Duodenal mucosa (tissue), 2 donors: Measurements from ENCODE around the gene CAMK4.

Experiments
- H3K27ac ChIP-seq: one replicate; pipeline ENCODE4 v1.7.0; 2013; ENCODE audit warnings: low read depth, low read length
- H3K27me3 ChIP-seq, 2 donors: one replicate each; pipeline ENCODE4 v1.7.0; 2013; ENCODE audit warnings: low read length in 2 of 2, control low read depth in 1 of 2; ENCODE audit not compliant: insufficient read depth in 2 of 2, control insufficient read depth in 1 of 2
- H3K36me3 ChIP-seq, 2 donors: one replicate each; pipeline ENCODE4 v1.7.0; 2013; ENCODE audit warnings: low read length in 2 of 2, control low read depth in 1 of 2; ENCODE audit not compliant: insufficient read depth in 2 of 2, control insufficient read depth in 1 of 2
- H3K4me1 ChIP-seq, 2 donors: one replicate each; pipeline ENCODE4 v1.7.0; 2013; ENCODE audit warnings: low read length in 2 of 2, control low read depth in 1 of 2; ENCODE audit not compliant: insufficient read depth in 2 of 2, control insufficient read depth in 1 of 2
- H3K4me3 ChIP-seq, 2 donors: one replicate each; pipeline ENCODE4 v1.7.0; 2013; ENCODE audit warnings: low read length in 2 of 2, low read depth in 1 of 2
- H3K9ac ChIP-seq, 2 donors: one replicate each; pipeline ENCODE4 v1.7.0; 2013; ENCODE audit warnings: low read length in 2 of 2, low read depth in 1 of 2
- H3K9me3 ChIP-seq, 2 donors: one replicate each; pipeline ENCODE4 v1.7.0; 2013; ENCODE audit warnings: low read length in 2 of 2, control low read depth in 1 of 2; ENCODE audit not compliant: control insufficient read depth in 1 of 2

The CAMK4 gene

GRCh38 chr5:111366388-111366787, 142.2 kb downstream of the CAMK4 start:
- H3K36me3 ChIP-seq, result no peaks in the 10 kb centered on the region
- no peaks in the 10 kb centered on the region for H3K9me3 ChIP-seq
- no peak overlapping the region for H3K9ac ChIP-seq
- H3K27ac ChIP-seq, result no peak overlapping the region
- H3K4me1 ChIP-seq, result no peaks in the 10 kb centered on the region
- H3K27me3 ChIP-seq, result no peaks in the 10 kb centered on the region
- H3K4me3 ChIP-seq, result no peak overlapping the region

GRCh38 chr5:111367115-111367514, 142.9 kb downstream of the CAMK4 start:
- Histone ChIP-seq H3K9ac (no peak overlapping the region), H3K9me3 (no peaks in the 10 kb centered on the region)

GRCh38 chr5:111372799-111373198, 148.6 kb downstream of the CAMK4 start:
- no peak overlapping the region for H3K27ac ChIP-seq
- H3K9ac ChIP-seq, result no peak overlapping the region
- H3K4me1 ChIP-seq, result no peaks in the 10 kb centered on the region
- no peaks in the 10 kb centered on the region for H3K27me3 ChIP-seq
- H3K4me3 ChIP-seq, result no peak overlapping the region
- H3K36me3 ChIP-seq, result no peaks in the 10 kb centered on the region
- no peaks in the 10 kb centered on the region for H3K9me3 ChIP-seq

More at GRCh38 chr5:111367115-111367514, 142.9 kb downstream of the CAMK4 start:
- Histone ChIP-seq H3K27ac (no peak overlapping the region), H3K4me3 (no peak overlapping the region), H3K27me3 (no peaks in the 10 kb centered on the region), H3K36me3 (no peaks in the 10 kb centered on the region), H3K4me1 (no peaks in the 10 kb centered on the region)

- H3K9me3 ChIP-seq, result no peaks in the 10 kb centered on the region
- no peak overlapping the region for H3K27ac ChIP-seq
- H3K36me3 ChIP-seq, result no peaks in the 10 kb centered on the region
- H3K9ac ChIP-seq, result no peak overlapping the region
- H3K4me3 ChIP-seq, result no peak overlapping the region
- no peaks in the 10 kb centered on the region for H3K27me3 ChIP-seq
- no peaks in the 10 kb centered on the region for H3K4me1 ChIP-seq
Measured at GRCh38 chr5:111374380-111374779, 150.2 kb downstream of the CAMK4 start.

- H3K9me3 ChIP-seq, result no peaks in the 10 kb centered on the region
- H3K4me3 ChIP-seq, result no peak overlapping the region
- H3K27ac ChIP-seq, result no peak overlapping the region
- H3K27me3 ChIP-seq, result no peaks in the 10 kb centered on the region
- no peaks in the 10 kb centered on the region for H3K36me3 ChIP-seq
- H3K4me1 ChIP-seq, result no peaks in the 10 kb centered on the region
- no peak overlapping the region for H3K9ac ChIP-seq
Measured at GRCh38 chr5:111375645-111376044, 151.5 kb downstream of the CAMK4 start.

DNA sequence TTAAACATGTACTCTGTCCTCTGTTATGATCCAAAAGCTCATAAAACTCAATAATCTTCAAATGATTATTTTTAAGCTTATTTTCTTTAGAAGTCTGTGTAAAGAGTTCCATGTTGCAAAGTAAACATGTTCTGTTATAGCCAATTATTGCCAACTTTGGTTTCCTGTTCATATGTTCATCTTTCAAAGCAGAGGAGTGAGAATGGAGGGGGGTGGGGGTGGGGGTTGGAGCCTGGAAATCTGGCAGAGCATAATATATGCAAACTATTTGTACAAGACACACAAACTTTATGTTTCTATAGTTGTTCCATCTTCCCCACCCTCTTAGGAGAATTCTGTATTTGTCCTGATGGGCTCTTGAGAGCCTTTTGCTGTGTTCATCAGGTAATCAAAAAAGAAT, 153.1 kb downstream of the CAMK4 start:
- H3K27me3 ChIP-seq, result no peaks in the 10 kb centered on the region
- no peaks in the 10 kb centered on the region for H3K9me3 ChIP-seq
- no peaks in the 10 kb centered on the region for H3K4me1 ChIP-seq
- H3K36me3 ChIP-seq, result no peaks in the 10 kb centered on the region
- H3K4me3 ChIP-seq, result no peak overlapping the region
- no peak overlapping the region for H3K27ac ChIP-seq
- H3K9ac ChIP-seq, result no peak overlapping the region

GRCh38 chr5:111379391-111379816, 155.2 kb downstream of the CAMK4 start:
- H3K27ac ChIP-seq, result no peak overlapping the region
- no peaks in the 10 kb centered on the region for H3K27me3 ChIP-seq
- no peaks in the 10 kb centered on the region for H3K9me3 ChIP-seq
- no peaks in the 10 kb centered on the region for H3K36me3 ChIP-seq
- no peak overlapping the region for H3K9ac ChIP-seq
- H3K4me1 ChIP-seq, result no peaks in the 10 kb centered on the region
- H3K4me3 ChIP-seq, result no peak overlapping the region

GRCh38 chr5:111383288-111383970, 159.2 kb downstream of the CAMK4 start:
- no peaks in the 10 kb centered on the region for H3K27me3 ChIP-seq
- no peaks in the 10 kb centered on the region for H3K9me3 ChIP-seq
- no peak overlapping the region for H3K9ac ChIP-seq
- H3K27ac ChIP-seq, result no peak overlapping the region
- no peaks in the 10 kb centered on the region for H3K4me1 ChIP-seq
- H3K4me3 ChIP-seq, result no peak overlapping the region
- no peaks in the 10 kb centered on the region for H3K36me3 ChIP-seq

GRCh38 chr5:111384220-111384619, 160.0 kb downstream of the CAMK4 start:
- H3K27me3 ChIP-seq, result no peaks in the 10 kb centered on the region
- H3K27ac ChIP-seq, result no peak overlapping the region
- H3K4me1 ChIP-seq, result no peaks in the 10 kb centered on the region
- no peaks in the 10 kb centered on the region for H3K36me3 ChIP-seq
- H3K9me3 ChIP-seq, result no peaks in the 10 kb centered on the region
- H3K9ac ChIP-seq, result no peak overlapping the region
- no peak overlapping the region for H3K4me3 ChIP-seq

DNA sequence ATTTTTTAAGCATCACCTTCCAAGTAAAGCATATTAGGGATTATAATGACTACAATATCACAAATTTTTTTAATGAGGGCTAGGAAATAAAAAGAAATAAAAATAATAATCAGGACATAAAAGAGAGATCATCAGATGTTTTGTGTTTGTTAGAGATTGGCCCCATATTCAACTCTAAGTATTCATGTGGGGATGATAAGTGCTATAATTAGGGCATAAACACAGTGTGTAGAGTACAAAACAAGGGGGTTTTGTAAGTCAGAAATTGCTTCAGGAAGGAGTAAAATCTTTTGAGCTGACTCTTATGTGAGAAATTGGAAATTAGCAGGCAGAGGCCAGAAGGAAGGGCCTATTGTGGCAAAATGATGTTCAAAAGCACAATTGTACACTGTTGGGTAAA, 160.9 kb downstream of the CAMK4 start:
- Histone ChIP-seq H3K9ac (no peak overlapping the region), H3K27ac (no peak overlapping the region), H3K4me1 (no peaks in the 10 kb centered on the region), H3K27me3 (no peaks in the 10 kb centered on the region), H3K9me3 (no peaks in the 10 kb centered on the region), H3K36me3 (no peaks in the 10 kb centered on the region), H3K4me3 (no peak overlapping the region)
